HepG2 (cell line): ENCODE data around the gene ADARB2. TPM values are rescaled to one million over a fixed set of nuclear protein-coding genes. Genes with fewer than 3 reads are reported as not detected.

ENCODE experiments used
- ATAC-seq: fragments of 200-7000 bp; cut with Tn5 transposase; 3 replicates; pipeline ENCODE4 v1.9.1; 2020; ENCODE audit warnings: mild to moderate bottlenecking, moderate library complexity
- BruUV-seq: library from RNA; stranded (reverse); fragments of 400-500 nt; replicated peaks from 2 replicates; lab custom pipeline; 2021; lab: Mats Ljungman, UMichigan
- CTCF ChIA-PET: fragments of 300-600 bp; formaldehyde crosslinking; extraction: SDS; loops from one replicate; lab custom pipeline; 2021; ENCODE audit warnings: low total read pairs, inconsistent platforms, low intra/inter-chr PET ratio; lab: Yijun Ruan, JAX
- POLR2A ChIA-PET: fragments of 350-600 bp; sonication (Branson Sonifier 250); formaldehyde crosslinking; loops from one replicate; lab custom pipeline; 2020; ENCODE audit warnings: antibody characterized with exemption, inconsistent platforms; lab: Yijun Ruan, JAX
- DNase-seq: peaks from one replicate; pipeline ENCODE4 v3.0.0-alpha.2; 2015; ENCODE audit warnings: low spot score
- FAIRE-seq: peaks from 3 replicates; lab custom pipeline; 2011; peaks lifted over from hg19 to GRCh38; lab: Jason Lieb, UNC
- H2AFZ ChIP-seq: one replicate; pipeline ENCODE4 v1.6.1; 2011; ENCODE audit warnings: low read length, inconsistent platforms
- H3K27ac ChIP-seq: fragments of 300-600 bp; 3 replicates; pipeline ENCODE4 v1.8.0; 2011; ENCODE audit warnings: mixed run types, mild to moderate bottlenecking, mixed read lengths, low read length, inconsistent platforms; ENCODE audit not compliant: insufficient read depth; ENCODE audit errors: extremely low read length
- H3K27me3 ChIP-seq, 2 experiments: fragments of 200-600 bp in 1 of 2; 2 replicates in 1 of 2; 3 replicates in 1 of 2; pipeline versions ENCODE4 v1.6.0 to v1.8.0; 2011; ENCODE audit warnings: low read length in 2 of 2, mild to moderate bottlenecking in 2 of 2, moderate library complexity in 2 of 2, inconsistent platforms in 1 of 2; ENCODE audit not compliant: insufficient read depth in 2 of 2, control insufficient read depth in 1 of 2
- H3K36me3 ChIP-seq, 2 experiments: fragments of 200-600 bp in 1 of 2; replicated peaks in 1 of 2; 2 replicates in 1 of 2; 3 replicates in 1 of 2; pipeline versions ENCODE4 v1.5.1 to v1.8.0; 2011; ENCODE audit warnings: low read length in 2 of 2, inconsistent platforms in 1 of 2; ENCODE audit not compliant: insufficient read depth in 2 of 2, control insufficient read depth in 1 of 2
- H3K4me1 ChIP-seq: 2 replicates; pipeline ENCODE4 v1.5.1; 2012; ENCODE audit warnings: low read length, inconsistent platforms; ENCODE audit not compliant: insufficient read depth
- H3K4me2 ChIP-seq: 2 replicates; pipeline ENCODE4 v1.6.0; 2011; ENCODE audit warnings: low read depth, low read length, inconsistent platforms
- H3K4me3 ChIP-seq, 3 experiments: fragments of 200-600 bp in 1 of 3; sonication (generic), shearing (Covaris generic) in 1 of 3; replicated peaks in 1 of 3; 2 replicates each; pipeline ENCODE4 v1.5.1; 2011 to 2016; ENCODE audit warnings: low read length in 3 of 3, inconsistent platforms in 2 of 3, low read depth in 2 of 3, mild to moderate bottlenecking in 2 of 3, control low read depth in 1 of 3, mixed read lengths in 1 of 3; ENCODE audit not compliant: insufficient read depth in 1 of 3
- H3K79me2 ChIP-seq: one replicate; pipeline ENCODE4 v1.6.1; 2011; ENCODE audit warnings: low read length, inconsistent platforms; ENCODE audit not compliant: insufficient read depth
- H3K9ac ChIP-seq: 2 replicates; pipeline ENCODE4 v1.6.0; 2011; ENCODE audit warnings: mild to moderate bottlenecking, low read depth, low read length, inconsistent platforms; ENCODE audit not compliant: insufficient read depth
- H3K9me3 ChIP-seq: 2 replicates; pipeline ENCODE4 v1.5.1; 2012; ENCODE audit warnings: mild to moderate bottlenecking, low read length
- H4K20me1 ChIP-seq: 2 replicates; pipeline ENCODE4 v1.6.0; 2011; ENCODE audit warnings: inconsistent platforms, mild to moderate bottlenecking, low read length, moderate library complexity; ENCODE audit not compliant: insufficient read depth
- FLYWCH1 ChIP-seq: sonication (generic); formaldehyde crosslinking; IDR thresholded peaks from 2 replicates; pipeline ENCODE4 v1.8.1; 2023; ENCODE audit warnings: mild to moderate bottlenecking, missing genetic modification reagents
- MAF1 ChIP-seq: sonication (generic); formaldehyde crosslinking; IDR thresholded peaks from 2 replicates; pipeline ENCODE4 v1.5.0; 2020; ENCODE audit warnings: missing genetic modification reagents, borderline replicate concordance
- MED1 ChIP-seq: sonication (generic); formaldehyde crosslinking; IDR thresholded peaks from 2 replicates; pipeline ENCODE4 v1.4.0; 2020; ENCODE audit warnings: missing genetic modification reagents
- NFE2 ChIP-seq: sonication (generic); formaldehyde crosslinking; IDR thresholded peaks from 2 replicates; pipeline ENCODE4 v1.4.0; 2020; ENCODE audit warnings: missing genetic modification reagents
- NFKB2 ChIP-seq: sonication (generic); formaldehyde crosslinking; IDR thresholded peaks from 2 replicates; pipeline ENCODE4 v1.4.0; 2020; ENCODE audit warnings: missing genetic modification reagents, borderline replicate concordance
- THYN1 ChIP-seq: sonication (generic); formaldehyde crosslinking; IDR thresholded peaks from 2 replicates; pipeline ENCODE4 v1.8.1; 2023; ENCODE audit warnings: low read depth, mild to moderate bottlenecking, moderate library complexity, missing genetic modification reagents, borderline replicate concordance
- ZFAT ChIP-seq: sonication (generic); formaldehyde crosslinking; conservative IDR thresholded peaks from 2 replicates; pipeline ENCODE4 v1.8.1; 2023; ENCODE audit warnings: missing genetic modification reagents, inconsistent platforms
- ZFP41 ChIP-seq: sonication (generic); formaldehyde crosslinking; IDR thresholded peaks from 2 replicates; pipeline ENCODE4 v1.4.0; 2020; ENCODE audit warnings: mild to moderate bottlenecking, missing genetic modification reagents, borderline replicate concordance
- ZNF317 ChIP-seq: sonication (generic); formaldehyde crosslinking; IDR thresholded peaks from 2 replicates; pipeline ENCODE4 v1.5.0; 2020; ENCODE audit warnings: mild to moderate bottlenecking, missing genetic modification reagents
- ZNF367 ChIP-seq: sonication (generic); formaldehyde crosslinking; IDR thresholded peaks from 2 replicates; pipeline ENCODE4 v1.4.0; 2020; ENCODE audit warnings: missing genetic modification reagents, borderline replicate concordance
- ZNF558 ChIP-seq: sonication (generic); formaldehyde crosslinking; IDR thresholded peaks from 2 replicates; pipeline ENCODE4 v1.9.0; 2022; ENCODE audit warnings: mild to moderate bottlenecking, missing genetic modification reagents, borderline replicate concordance
- ZNF564 ChIP-seq: sonication (generic); formaldehyde crosslinking; IDR thresholded peaks from 2 replicates; pipeline ENCODE4 v1.8.1; 2023; ENCODE audit warnings: mild to moderate bottlenecking, missing genetic modification reagents
- ZNF616 ChIP-seq: sonication (generic); formaldehyde crosslinking; IDR thresholded peaks from 2 replicates; pipeline ENCODE4 v1.5.0; 2020; ENCODE audit warnings: low read depth, mild to moderate bottlenecking, missing genetic modification reagents
- ZNF670 ChIP-seq: sonication (generic); formaldehyde crosslinking; IDR thresholded peaks from 2 replicates; pipeline ENCODE4 v1.8.0; 2022; ENCODE audit warnings: mild to moderate bottlenecking, missing genetic modification reagents, borderline replicate concordance
- ZNF776 ChIP-seq: sonication (generic); formaldehyde crosslinking; IDR thresholded peaks from 2 replicates; pipeline ENCODE4 v1.4.0; 2020; ENCODE audit warnings: mild to moderate bottlenecking, missing genetic modification reagents
- whole genome bisulfite sequencing: methylation state at CpG from one replicate; pipeline ENCODE4 v1.1.6; 2017; ENCODE audit warnings: low lambda C conversion rate; 5-methylcytosine and 5-hydroxymethylcytosine counted together
- in situ Hi-C: cut with HindIII; loops from 2 replicates; pipeline ENCODE4 v1.10.0; 2017; ENCODE audit warnings: low pct_unique_long_range_greater_than_20kb; ENCODE audit not compliant: extremely low pct_ligation_motif_present
- intact Hi-C: fragments of 100-400 bp; cut with micrococcal nuclease; formaldehyde crosslinking; loops from one replicate; pipeline ENCODE4 v1.10.0; 2022; ENCODE audit not compliant: unreplicated experiment
- polyA plus RNA-seq, 8 experiments: library from polyadenylated mRNA; depleted of rRNA in 3 of 8; stranded (reverse) in 7 of 8; unstranded in 1 of 8; fragments of >200 nt; fragmentation: Illumina TruSeq in 4 of 8; extraction: Trizol in 4 of 8; gene quantifications; 2 replicates each; pipeline versions ENCODE4 v1.2.1 to v1.2.3, GENCODE V29; 2011 to 2016; ENCODE audit warnings: low read depth in 4 of 8, missing spikeins in 1 of 8, mixed read lengths in 1 of 8; ENCODE audit not compliant: insufficient read depth in 1 of 8
- total RNA-seq, 5 experiments: library from RNA; depleted of rRNA; stranded (reverse); fragments of >200 nt; fragmentation: Illumina TruSeq; extraction: Trizol; gene quantifications; 2 replicates each; pipeline ENCODE4 v1.2.3, GENCODE V29; 2016; ENCODE audit warnings: low read depth in 1 of 5
- TF ChIP-seq, protein P1 (sequence below): sonication (generic); formaldehyde crosslinking; IDR thresholded peaks from 2 replicates; pipeline ENCODE4 v1.4.0; 2020; ENCODE audit warnings: missing genetic modification reagents

The ADARB2 gene
- total and polyA plus RNA-seq, 2 of the 13 experiments (the other 11 are each of a cell fraction or from before 2014, with no cell fraction given): not detected

DNA sequence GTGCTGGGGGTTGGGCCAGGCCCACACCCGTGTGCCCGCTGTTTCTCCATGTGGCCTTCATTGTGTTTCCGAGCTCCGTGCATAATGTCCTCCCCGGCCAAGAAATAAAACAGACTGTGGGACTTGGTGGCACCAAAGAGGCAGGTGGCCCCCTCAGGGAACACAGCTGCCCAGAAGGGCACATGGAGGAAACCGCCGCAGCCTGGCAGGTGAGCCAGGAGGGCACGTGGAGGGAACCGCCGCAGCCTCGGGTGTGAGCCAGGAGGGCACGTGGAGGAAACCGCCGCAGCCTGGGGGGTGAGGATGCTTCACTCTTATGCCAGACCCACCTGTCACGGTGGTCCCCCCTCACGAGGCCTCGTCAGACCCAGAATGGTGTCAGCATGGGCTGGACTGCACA, 392.5 kb downstream of the ADARB2 start:
- CTCF ChIA-PET: no interaction called here
- no peak for ATAC-seq
- H4K20me1 ChIP-seq: no peaks in the 10 kb centered on the region
- no peak overlapping the region for H3K9ac ChIP-seq
- no peak overlapping the region for H3K4me2 ChIP-seq
- DNase-seq: no peak
- intact Hi-C loops (no loop called here), in situ Hi-C loops (no loop called here)
- no peaks in the 10 kb centered on the region for H3K79me2 ChIP-seq
- no peak overlapping the region for H3K4me3 ChIP-seq
- H3K27ac ChIP-seq: no peak overlapping the region
- POLR2A ChIA-PET: no interaction called here
- TF ChIP-seq ZFAT (no peak), FLYWCH1 (CRISPR knock-in tag) (no peak), NFKB2 (CRISPR knock-in tag) (no peak), ZNF776 (CRISPR knock-in tag) (no peak), NFE2 (CRISPR knock-in tag) (no peak), ZNF670 (no peak)
- no peaks in the 10 kb centered on the region for H3K36me3 ChIP-seq
- no TSS peak for BruUV-seq
- no peaks in the 10 kb centered on the region for H3K4me1 ChIP-seq
- no peaks in the 10 kb centered on the region for H3K9me3 ChIP-seq
- FAIRE-seq: no peak
- H3K27me3 ChIP-seq: peaks cover 6 to 56% of the 10 kb centered on the region in 2 experiments; a peak in 4 of 5 replicates
- WGBS: 7% methylated on average over 6 of the region's 17 CpGs
- no peak overlapping the region for H2AFZ ChIP-seq

DNA sequence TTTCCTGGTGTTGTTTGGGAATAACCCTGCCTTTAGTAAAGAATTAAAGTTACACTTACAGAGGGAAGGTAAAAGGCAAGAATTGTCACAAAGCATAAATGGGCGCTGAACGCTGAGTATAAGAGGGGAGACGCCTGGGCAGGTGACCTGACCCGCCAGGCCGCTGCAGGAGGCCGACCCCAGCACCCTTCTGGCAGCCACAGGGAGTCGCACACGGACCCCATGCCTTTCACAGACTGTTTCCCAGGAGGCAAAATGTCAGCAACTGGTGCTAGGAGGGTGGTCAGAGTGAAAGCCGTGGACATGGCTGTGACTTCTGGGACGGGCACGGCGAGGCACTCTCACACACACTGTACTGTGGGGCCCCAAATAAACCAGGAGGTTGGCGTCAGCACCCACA, 392.9 kb downstream of the ADARB2 start:
- Histone ChIP-seq H3K79me2 (no peaks in the 10 kb centered on the region), H3K4me1 (no peaks in the 10 kb centered on the region), H3K27me3 (peaks cover 6 to 53% of the 10 kb centered on the region in 2 experiments; a peak in 4 of 5 replicates), H3K27ac (no peak overlapping the region), H3K36me3 (no peaks in the 10 kb centered on the region), H3K4me3 (no peak overlapping the region), H4K20me1 (no peaks in the 10 kb centered on the region), H3K9me3 (no peaks in the 10 kb centered on the region), H3K4me2 (no peak overlapping the region), H3K9ac (no peak overlapping the region), H2AFZ (no peak overlapping the region)
- CTCF ChIA-PET: no interaction called here
- intact Hi-C loops (no loop called here), in situ Hi-C loops (no loop called here)
- no peak for FAIRE-seq
- BruUV-seq: no TSS peak
- no peak for ATAC-seq
- no peak for DNase-seq
- POLR2A ChIA-PET: no interaction called here
- 9% methylated on average over 6 of the region's 13 CpGs for WGBS
- TF ChIP-seq ZNF317 (CRISPR knock-in tag) (no peak), ZNF564 (CRISPR knock-in tag) (no peak), ZNF616 (CRISPR knock-in tag) (no peak), MED1 (CRISPR knock-in tag) (no peak), ZFP41 (no peak), ZNF558 (CRISPR knock-in tag) (no peak), MAF1 (no peak), ZNF367 (CRISPR knock-in tag) (no peak), THYN1 (CRISPR knock-in tag) (no peak)
- TF ChIP-seq, protein P1, sequence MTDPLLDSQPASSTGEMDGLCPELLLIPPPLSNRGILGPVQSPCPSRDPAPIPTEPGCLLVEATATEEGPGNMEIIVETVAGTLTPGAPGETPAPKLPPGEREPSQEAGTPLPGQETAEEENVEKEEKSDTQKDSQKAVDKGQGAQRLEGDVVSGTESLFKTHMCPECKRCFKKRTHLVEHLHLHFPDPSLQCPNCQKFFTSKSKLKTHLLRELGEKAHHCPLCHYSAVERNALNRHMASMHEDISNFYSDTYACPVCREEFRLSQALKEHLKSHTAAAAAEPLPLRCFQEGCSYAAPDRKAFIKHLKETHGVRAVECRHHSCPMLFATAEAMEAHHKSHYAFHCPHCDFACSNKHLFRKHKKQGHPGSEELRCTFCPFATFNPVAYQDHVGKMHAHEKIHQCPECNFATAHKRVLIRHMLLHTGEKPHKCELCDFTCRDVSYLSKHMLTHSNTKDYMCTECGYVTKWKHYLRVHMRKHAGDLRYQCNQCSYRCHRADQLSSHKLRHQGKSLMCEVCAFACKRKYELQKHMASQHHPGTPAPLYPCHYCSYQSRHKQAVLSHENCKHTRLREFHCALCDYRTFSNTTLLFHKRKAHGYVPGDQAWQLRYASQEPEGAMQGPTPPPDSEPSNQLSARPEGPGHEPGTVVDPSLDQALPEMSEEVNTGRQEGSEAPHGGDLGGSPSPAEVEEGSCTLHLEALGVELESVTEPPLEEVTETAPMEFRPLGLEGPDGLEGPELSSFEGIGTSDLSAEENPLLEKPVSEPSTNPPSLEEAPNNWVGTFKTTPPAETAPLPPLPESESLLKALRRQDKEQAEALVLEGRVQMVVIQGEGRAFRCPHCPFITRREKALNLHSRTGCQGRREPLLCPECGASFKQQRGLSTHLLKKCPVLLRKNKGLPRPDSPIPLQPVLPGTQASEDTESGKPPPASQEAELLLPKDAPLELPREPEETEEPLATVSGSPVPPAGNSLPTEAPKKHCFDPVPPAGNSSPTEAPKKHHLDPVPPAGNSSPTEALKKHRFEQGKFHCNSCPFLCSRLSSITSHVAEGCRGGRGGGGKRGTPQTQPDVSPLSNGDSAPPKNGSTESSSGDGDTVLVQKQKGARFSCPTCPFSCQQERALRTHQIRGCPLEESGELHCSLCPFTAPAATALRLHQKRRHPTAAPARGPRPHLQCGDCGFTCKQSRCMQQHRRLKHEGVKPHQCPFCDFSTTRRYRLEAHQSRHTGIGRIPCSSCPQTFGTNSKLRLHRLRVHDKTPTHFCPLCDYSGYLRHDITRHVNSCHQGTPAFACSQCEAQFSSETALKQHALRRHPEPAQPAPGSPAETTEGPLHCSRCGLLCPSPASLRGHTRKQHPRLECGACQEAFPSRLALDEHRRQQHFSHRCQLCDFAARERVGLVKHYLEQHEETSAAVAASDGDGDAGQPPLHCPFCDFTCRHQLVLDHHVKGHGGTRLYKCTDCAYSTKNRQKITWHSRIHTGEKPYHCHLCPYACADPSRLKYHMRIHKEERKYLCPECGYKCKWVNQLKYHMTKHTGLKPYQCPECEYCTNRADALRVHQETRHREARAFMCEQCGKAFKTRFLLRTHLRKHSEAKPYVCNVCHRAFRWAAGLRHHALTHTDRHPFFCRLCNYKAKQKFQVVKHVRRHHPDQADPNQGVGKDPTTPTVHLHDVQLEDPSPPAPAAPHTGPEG (CRISPR knock-in tag): no peak
